Chondrocyte (in vitro differentiated cells): ENCODE measurements around the gene SEMA3C. TPM values are rescaled to one million over a fixed set of nuclear protein-coding genes. Genes with fewer than 3 reads are reported as not detected.

ENCODE experiments used
- DNase-seq: peaks from one replicate; pipeline ENCODE4 v3.0.0; 2021; ENCODE audit warnings: mixed read lengths, low spot score
- H3K27ac Mint-ChIP-seq: one replicate; pipeline ENCODE4 v1.8.0; 2021; ENCODE audit warnings: mild to moderate bottlenecking, moderate library complexity, mixed read lengths; ENCODE audit not compliant: unreplicated experiment
- H3K27me3 Mint-ChIP-seq: 2 replicates; pipeline ENCODE4 v1.8.0; 2021; ENCODE audit warnings: low read depth, mixed read lengths
- H3K36me3 Mint-ChIP-seq: 2 replicates; pipeline ENCODE4 v1.8.0; 2021; ENCODE audit warnings: low read depth, mixed read lengths
- H3K4me1 Mint-ChIP-seq: 2 replicates; pipeline ENCODE4 v1.8.0; 2021; ENCODE audit warnings: low read depth, mild to moderate bottlenecking, mixed read lengths
- H3K4me3 Mint-ChIP-seq: one replicate; pipeline ENCODE4 v1.8.0; 2021; ENCODE audit warnings: mild to moderate bottlenecking, moderate library complexity, mixed read lengths; ENCODE audit not compliant: unreplicated experiment
- H3K9me3 Mint-ChIP-seq: 2 replicates; pipeline ENCODE4 v1.8.0; 2021; ENCODE audit warnings: low read depth, mixed read lengths
- total RNA-seq: library from RNA; stranded (reverse); gene quantifications from 3 replicates; pipeline ENCODE4 v1.2.1, GENCODE V29; 2021
- TF ChIP-seq, protein P1 (sequence below): fragments of 200-600 bp; sonication (generic); IDR thresholded peaks from 2 replicates; pipeline ENCODE4 v1.5.0; 2021; ENCODE audit warnings: antibody characterized with exemption, mild to moderate bottlenecking, moderate library complexity

SEMA3C gene
- total RNA-seq, 1 donor from 2014 or later = 80.0 TPM

DNA sequence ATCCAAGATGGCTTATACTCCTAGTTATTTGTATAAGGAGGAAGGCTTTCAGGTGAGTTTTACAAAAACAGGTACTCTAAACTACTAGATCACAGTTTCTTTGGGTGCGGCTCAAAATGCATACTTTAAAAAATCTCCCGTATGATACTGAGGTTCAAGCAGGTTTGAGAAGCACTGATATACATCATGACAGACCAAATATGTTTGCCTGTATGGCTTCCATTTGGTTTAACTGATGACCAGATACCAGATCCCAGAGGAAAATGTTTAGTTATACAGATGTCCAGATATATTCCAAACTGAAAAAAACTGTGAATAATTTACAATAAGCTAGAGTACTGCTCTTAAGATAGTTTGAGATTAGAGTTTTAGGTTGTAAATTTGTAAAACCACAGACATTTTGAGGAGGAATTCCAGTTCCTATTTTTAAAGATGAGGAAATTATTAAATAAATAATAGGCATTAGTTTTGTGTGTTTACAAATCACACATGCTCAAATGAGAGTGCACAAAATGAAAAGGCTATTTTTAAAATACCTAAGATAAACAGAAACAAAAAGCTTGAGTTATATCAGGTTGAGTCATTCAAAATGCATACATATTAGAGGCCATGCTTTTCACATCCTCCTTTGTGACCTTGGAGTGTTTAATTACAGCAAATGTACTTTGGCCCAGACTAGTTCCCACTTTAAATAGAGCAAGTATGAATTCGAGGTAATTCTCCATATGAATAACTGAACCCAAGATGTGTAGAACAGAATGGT lies 60.5 kb downstream of the SEMA3C start:
- TF ChIP-seq, protein P1, sequence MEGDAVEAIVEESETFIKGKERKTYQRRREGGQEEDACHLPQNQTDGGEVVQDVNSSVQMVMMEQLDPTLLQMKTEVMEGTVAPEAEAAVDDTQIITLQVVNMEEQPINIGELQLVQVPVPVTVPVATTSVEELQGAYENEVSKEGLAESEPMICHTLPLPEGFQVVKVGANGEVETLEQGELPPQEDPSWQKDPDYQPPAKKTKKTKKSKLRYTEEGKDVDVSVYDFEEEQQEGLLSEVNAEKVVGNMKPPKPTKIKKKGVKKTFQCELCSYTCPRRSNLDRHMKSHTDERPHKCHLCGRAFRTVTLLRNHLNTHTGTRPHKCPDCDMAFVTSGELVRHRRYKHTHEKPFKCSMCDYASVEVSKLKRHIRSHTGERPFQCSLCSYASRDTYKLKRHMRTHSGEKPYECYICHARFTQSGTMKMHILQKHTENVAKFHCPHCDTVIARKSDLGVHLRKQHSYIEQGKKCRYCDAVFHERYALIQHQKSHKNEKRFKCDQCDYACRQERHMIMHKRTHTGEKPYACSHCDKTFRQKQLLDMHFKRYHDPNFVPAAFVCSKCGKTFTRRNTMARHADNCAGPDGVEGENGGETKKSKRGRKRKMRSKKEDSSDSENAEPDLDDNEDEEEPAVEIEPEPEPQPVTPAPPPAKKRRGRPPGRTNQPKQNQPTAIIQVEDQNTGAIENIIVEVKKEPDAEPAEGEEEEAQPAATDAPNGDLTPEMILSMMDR = no peak
- no peaks in the 10 kb centered on the region for H3K27me3 Mint-ChIP-seq
- H3K36me3 Mint-ChIP-seq = peaks cover 12% of the 10 kb centered on the region
- DNase-seq = no peak
- peak overlapping the region; percentile 84 for H3K27ac Mint-ChIP-seq
- peaks cover 34% of the 10 kb centered on the region for H3K4me1 Mint-ChIP-seq
- peaks cover 12% of the 10 kb centered on the region for H3K9me3 Mint-ChIP-seq
- H3K4me3 Mint-ChIP-seq = no peak overlapping the region

DNA sequence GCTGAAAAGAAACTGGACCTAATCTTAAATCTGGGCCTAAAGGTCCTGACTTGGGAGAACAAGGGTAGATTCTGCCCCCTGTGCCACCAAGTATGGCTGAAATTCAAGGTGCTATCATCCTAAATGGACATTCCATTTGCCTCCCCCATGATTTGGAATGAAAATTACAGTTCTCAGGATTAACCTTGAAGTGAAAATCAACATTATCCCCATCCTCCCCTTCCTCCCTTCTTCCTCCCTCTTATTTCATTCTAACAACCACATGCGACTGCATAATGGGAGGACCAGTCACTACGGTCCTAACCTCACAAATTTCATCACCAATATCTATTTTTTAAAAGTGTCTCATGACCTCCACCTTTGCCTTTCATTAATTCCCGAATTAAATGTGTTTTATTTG lies 62.1 kb downstream of the SEMA3C start:
- no peak for DNase-seq
- no peak overlapping the region for H3K27ac Mint-ChIP-seq
- no peaks in the 10 kb centered on the region for H3K27me3 Mint-ChIP-seq

DNA sequence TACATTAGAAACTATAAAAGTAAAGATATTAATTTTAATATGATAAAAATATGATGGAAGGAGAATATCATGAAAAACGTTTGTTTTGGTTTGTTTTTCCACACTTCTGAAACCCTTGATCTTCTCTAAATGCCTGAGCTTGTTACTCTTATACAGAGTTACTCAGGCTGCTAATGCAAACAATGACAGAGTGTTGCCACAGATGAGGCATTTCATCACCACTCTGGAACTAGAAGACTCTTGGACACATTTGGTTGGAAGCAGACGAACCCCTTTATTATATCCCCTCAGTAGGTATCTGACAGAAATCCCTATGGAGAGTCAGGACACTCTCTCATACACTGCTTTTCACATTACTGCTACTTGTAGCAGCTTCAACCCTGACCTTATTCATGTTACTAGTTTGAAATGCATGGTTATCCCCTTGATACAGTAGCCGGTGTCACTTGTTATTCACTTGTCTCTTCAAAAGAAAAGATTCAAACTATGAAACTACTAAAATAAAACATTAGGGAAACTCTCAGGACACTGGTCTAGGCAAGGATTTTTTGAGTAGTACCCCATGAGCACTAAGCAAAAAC lies 66.9 kb downstream of the SEMA3C start:
- Mint-ChIP-seq H3K36me3 (no peaks in the 10 kb centered on the region), H3K4me1 (peaks cover 30% of the 10 kb centered on the region), H3K9me3 (no peaks in the 10 kb centered on the region), H3K27ac (peak overlapping the region; percentile 28), H3K4me3 (no peak overlapping the region), H3K27me3 (no peaks in the 10 kb centered on the region)
- no peak for DNase-seq
- TF ChIP-seq, protein P1 = no peak

More for the DNA sequence above, 62.1 kb downstream of the SEMA3C start:
- TF ChIP-seq, protein P1 = no peak
- peaks cover 3% of the 10 kb centered on the region for H3K36me3 Mint-ChIP-seq
- H3K9me3 Mint-ChIP-seq = peaks cover 2% of the 10 kb centered on the region
- H3K4me3 Mint-ChIP-seq = no peak overlapping the region
- H3K4me1 Mint-ChIP-seq = peaks cover 40% of the 10 kb centered on the region

DNA sequence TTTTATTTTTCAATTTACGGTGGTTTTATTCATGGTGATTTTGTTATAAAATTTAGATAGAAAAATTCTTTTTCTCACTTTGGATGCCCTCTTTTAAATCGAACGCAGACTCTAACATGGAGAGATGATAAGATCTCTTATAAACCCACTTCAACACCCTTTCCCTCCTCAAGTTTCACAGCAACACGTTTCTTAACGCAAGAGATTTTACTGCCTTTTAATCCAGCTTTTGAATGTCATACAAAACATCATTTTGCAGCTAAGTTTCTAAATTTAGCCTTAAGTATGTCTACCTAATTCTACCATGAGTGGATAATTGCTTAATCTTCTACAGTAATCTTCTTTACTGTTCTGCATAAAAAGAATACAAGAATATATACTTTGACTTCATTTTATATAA lies 70.0 kb downstream of the SEMA3C start:
- TF ChIP-seq, protein P1 = no peak
- Mint-ChIP-seq H3K4me3 (no peak overlapping the region), H3K27ac (no peak overlapping the region), H3K4me1 (peaks cover 37% of the 10 kb centered on the region), H3K36me3 (no peaks in the 10 kb centered on the region), H3K9me3 (no peaks in the 10 kb centered on the region), H3K27me3 (no peaks in the 10 kb centered on the region)
- no peak for DNase-seq

DNA sequence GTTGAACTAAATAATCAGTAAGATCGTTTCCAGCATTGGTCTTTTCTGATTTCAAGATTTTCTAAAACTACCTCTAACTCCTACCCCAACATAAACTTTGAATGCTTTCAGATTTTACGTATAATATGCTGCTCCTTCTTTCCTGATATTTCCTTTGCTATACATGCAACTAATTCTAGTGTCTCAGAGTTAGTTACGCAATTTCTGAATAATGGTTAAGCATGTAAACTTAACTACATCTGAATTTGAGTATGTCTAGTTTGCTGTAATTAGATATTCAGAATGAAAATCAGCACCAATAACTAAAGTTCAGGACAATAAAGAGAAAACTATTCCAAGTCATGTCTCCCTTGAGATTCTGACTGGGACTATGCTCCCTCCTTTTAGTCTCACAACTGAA lies 71.0 kb downstream of the SEMA3C start:
- Mint-ChIP-seq H3K4me3 (no peak overlapping the region), H3K27me3 (no peaks in the 10 kb centered on the region), H3K36me3 (no peaks in the 10 kb centered on the region), H3K4me1 (peaks cover 43% of the 10 kb centered on the region), H3K27ac (no peak overlapping the region), H3K9me3 (no peaks in the 10 kb centered on the region)
- no peak for DNase-seq
- TF ChIP-seq, protein P1 = no peak
